Endothelial cell of umbilical vein (primary cell): ENCODE measurements around the gene WTAP. TPM values are rescaled to one million over a fixed set of nuclear protein-coding genes. Genes with fewer than 3 reads are reported as not detected.

Experiments used
- BruUV-seq: library from RNA; stranded (reverse); fragments of 400-500 nt; replicated peaks from 2 replicates; lab custom pipeline; 2021; lab: Mats Ljungman, UMichigan
- CTCF ChIA-PET: fragments of 300-600, 350-600 bp; sonication (Branson Sonifier 250); formaldehyde crosslinking; loops from one replicate; lab custom pipeline; 2021; ENCODE audit warnings: antibody characterized with exemption, inconsistent platforms; lab: Charles Lee
- POLR2A ChIA-PET: fragments of 300-600, 350-600 bp; sonication (Branson Sonifier 250); formaldehyde crosslinking; loops from one replicate; lab custom pipeline; 2021; ENCODE audit warnings: antibody characterized with exemption, inconsistent platforms; lab: Charles Lee
- DNase-seq: peaks from one replicate; pipeline ENCODE4 v3.0.0-alpha.2; 2011; ENCODE audit warnings: low read depth, low spot score
- FAIRE-seq: peaks from 2 replicates; lab custom pipeline; 2011; peaks lifted over from hg19 to GRCh38; lab: Jason Lieb, UNC
- H2AFZ ChIP-seq: 2 replicates; pipeline ENCODE4 v1.6.0; 2012; ENCODE audit warnings: low read depth, low read length, control low read depth, inconsistent platforms
- H3K27ac ChIP-seq: 2 replicates; pipeline ENCODE4 v1.5.1; 2011; ENCODE audit warnings: low read depth, mild to moderate bottlenecking, control low read depth, low read length, moderate library complexity; ENCODE audit not compliant: insufficient read depth
- H3K27me3 ChIP-seq, 2 experiments: 2 replicates each; pipeline versions ENCODE4 v1.6.0 to v1.6.1; 2011; ENCODE audit warnings: low read length in 2 of 2, mixed read lengths in 1 of 2; ENCODE audit not compliant: control insufficient read depth in 2 of 2, insufficient read depth in 2 of 2
- H3K36me3 ChIP-seq, 2 experiments: 2 replicates in 1 of 2; 3 replicates in 1 of 2; pipeline ENCODE4 v1.5.1; 2011; ENCODE audit warnings: low read length in 2 of 2, mild to moderate bottlenecking in 1 of 2, moderate library complexity in 1 of 2; ENCODE audit not compliant: control insufficient read depth in 2 of 2, insufficient read depth in 2 of 2; ENCODE audit errors: extremely low read depth in 1 of 2
- H3K4me1 ChIP-seq: 3 replicates; pipeline ENCODE4 v1.5.1; 2011; ENCODE audit warnings: mild to moderate bottlenecking, low read length; ENCODE audit not compliant: control insufficient read depth, insufficient read depth; ENCODE audit errors: extremely low read depth
- H3K4me2 ChIP-seq: 2 replicates; pipeline ENCODE4 v1.6.1; 2011; ENCODE audit warnings: low read length, control low read depth, mixed read lengths; ENCODE audit not compliant: insufficient read depth
- H3K4me3 ChIP-seq, 3 experiments: fragments of 200-600 bp in 1 of 3; sonication (generic), shearing (Covaris generic) in 1 of 3; replicated peaks in 1 of 3; 2 replicates each; pipeline ENCODE4 v1.5.1; 2011 to 2016; ENCODE audit warnings: control low read depth in 3 of 3, low read length in 3 of 3, mild to moderate bottlenecking in 2 of 3, inconsistent platforms in 1 of 3, low read depth in 1 of 3, moderate library complexity in 1 of 3; ENCODE audit not compliant: insufficient read depth in 1 of 3
- H3K79me2 ChIP-seq: 2 replicates; pipeline ENCODE4 v1.6.0; 2012; ENCODE audit warnings: low read length, inconsistent platforms; ENCODE audit not compliant: control insufficient read depth, insufficient read depth
- H3K9ac ChIP-seq: replicated peaks from 2 replicates; pipeline ENCODE3; 2011; ENCODE audit warnings: low read length, control low read depth; ENCODE audit not compliant: insufficient read depth; ENCODE audit errors: extremely low read depth
- H3K9me1 ChIP-seq: replicated peaks from 3 replicates; pipeline ENCODE4 v1.6.0; 2011; ENCODE audit warnings: mild to moderate bottlenecking, low read length; ENCODE audit not compliant: control insufficient read depth, insufficient read depth; ENCODE audit errors: extremely low read depth
- H3K9me3 ChIP-seq: replicated peaks from 2 replicates; pipeline ENCODE4 v1.5.1; 2012; ENCODE audit warnings: low read length, inconsistent platforms; ENCODE audit not compliant: control insufficient read depth, insufficient read depth
- H4K20me1 ChIP-seq: replicated peaks from 2 replicates; pipeline ENCODE3; 2011; ENCODE audit warnings: mild to moderate bottlenecking, low read length; ENCODE audit not compliant: control insufficient read depth, insufficient read depth; ENCODE audit errors: extremely low read depth
- EZH2 ChIP-seq: IDR thresholded peaks from 2 replicates; pipeline ENCODE4 v1.6.1; 2012; ENCODE audit warnings: borderline replicate concordance, low read depth, mild to moderate bottlenecking, moderate library complexity, low read length, inconsistent platforms; ENCODE audit not compliant: severe bottlenecking
- FOS ChIP-seq: IDR thresholded peaks from 2 replicates; pipeline ENCODE4 v1.6.1; 2011; ENCODE audit warnings: mild to moderate bottlenecking, low read length, moderate library complexity, borderline replicate concordance; ENCODE audit not compliant: insufficient read depth
- GATA2 ChIP-seq: IDR thresholded peaks from 2 replicates; pipeline ENCODE4 v1.7.0; 2011; ENCODE audit warnings: low read depth, mild to moderate bottlenecking, moderate library complexity, mixed read lengths, low read length; ENCODE audit not compliant: insufficient read length, insufficient read depth
- JUN ChIP-seq: IDR thresholded peaks from 2 replicates; pipeline ENCODE4 v1.6.1; 2011; ENCODE audit warnings: borderline replicate concordance, low read depth; ENCODE audit not compliant: insufficient read length, insufficient read depth
- MYC ChIP-seq: IDR thresholded peaks from one replicate; pipeline ENCODE4 v1.6.1; 2011; ENCODE audit warnings: mild to moderate bottlenecking, low read depth, low read length
- POLR2A ChIP-seq: IDR thresholded peaks from 2 replicates; pipeline ENCODE4 v1.6.1; 2012; ENCODE audit warnings: low read depth, mild to moderate bottlenecking, control low read depth, low read length
- POLR2AphosphoS5 ChIP-seq: IDR thresholded peaks from 2 replicates; pipeline ENCODE4 v1.6.1; 2012; ENCODE audit warnings: low read depth, mild to moderate bottlenecking, control low read depth, low read length, moderate library complexity; ENCODE audit not compliant: insufficient read depth
- dilution Hi-C: fragments of 300-500 bp; cut with MboI; formaldehyde crosslinking; loops from one replicate; pipeline ENCODE4 v1.15.0; 2019; ENCODE audit warnings: low sequenced_read_pairs; ENCODE audit not compliant: extremely low pct_ligation_motif_present
- intact Hi-C: fragments of 100-400 bp; cut with micrococcal nuclease; formaldehyde crosslinking; loops from one replicate; pipeline ENCODE4 v1.10.0; 2022
- polyA plus RNA-seq, 4 experiments: library from polyadenylated mRNA; depleted of rRNA in 3 of 4; stranded (reverse) in 3 of 4; unstranded in 1 of 4; fragments of >200 nt; gene quantifications; 2 replicates each; pipeline versions ENCODE4 v1.2.1 to v1.2.3, GENCODE V29; 2011 to 2012; ENCODE audit warnings: missing spikeins in 1 of 4
- total RNA-seq: library from RNA; stranded (reverse); gene quantifications from 2 replicates; pipeline ENCODE4 v1.2.3, GENCODE V29; 2021
- TF ChIP-seq, protein P1 (sequence below), 2 donors: IDR thresholded peaks; 1 replicate in 1 of 2; 2 replicates in 1 of 2; pipeline ENCODE4 v1.5.1; 2011; ENCODE audit warnings: low read length in 2 of 2, mild to moderate bottlenecking in 2 of 2, moderate library complexity in 2 of 2, control low read depth in 1 of 2, inconsistent platforms in 1 of 2, low read depth in 1 of 2; ENCODE audit not compliant: insufficient read depth in 1 of 2; ENCODE audit errors: extremely low read depth in 1 of 2
- TF ChIP-seq, protein P2 (sequence below): IDR thresholded peaks from 2 replicates; pipeline ENCODE4 v1.6.1; 2011; ENCODE audit not compliant: insufficient read depth, insufficient read length

Gene WTAP
- total and polyA plus RNA-seq, 2 donors (not counting 3 experiments of a cell fraction or from before 2014, with no cell fraction given): 21.7 to 81.6 TPM

DNA sequence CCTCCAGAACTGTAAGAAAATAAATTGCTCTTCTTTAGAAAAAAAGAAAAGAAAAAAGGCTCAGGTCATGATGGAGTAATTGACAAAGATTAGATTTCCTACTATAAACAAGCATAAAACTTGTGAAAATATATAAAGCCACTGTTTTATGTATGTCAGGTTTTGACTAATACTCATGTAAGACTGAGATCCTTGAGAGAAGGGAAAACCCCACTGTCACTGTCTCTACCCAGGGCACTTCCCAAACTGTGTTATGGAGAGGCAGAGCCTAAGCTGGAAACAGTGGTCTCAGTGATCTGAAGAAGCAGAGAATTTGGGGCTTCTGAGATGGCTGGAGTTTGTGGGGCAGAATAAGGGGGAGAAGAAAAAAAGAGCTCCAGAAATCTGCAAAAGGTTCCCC lies 42.2 kb downstream of the WTAP start:
- no peak for FAIRE-seq
- no peaks in the 10 kb centered on the region for H3K9me3 ChIP-seq
- H3K4me2 ChIP-seq: no peak overlapping the region
- H3K27ac ChIP-seq: no peak overlapping the region
- no peak overlapping the region for H3K4me3 ChIP-seq
- no peaks in the 10 kb centered on the region for H3K4me1 ChIP-seq
- H4K20me1 ChIP-seq: no peaks in the 10 kb centered on the region
- POLR2A ChIA-PET: no interaction called here
- H3K27me3 ChIP-seq: no peaks in the 10 kb centered on the region
- BruUV-seq: no TSS peak
- peaks cover 13 to 14% of the 10 kb centered on the region in 2 experiments for H3K36me3 ChIP-seq
- no peaks in the 10 kb centered on the region for H3K9me1 ChIP-seq
- CTCF ChIA-PET: interaction anchor here (0.9 kb wide), 1 partner anchor 78 kb away, joined by 3 read pairs; no protein-coding TSS in a partner anchor
- intact Hi-C loops: loop anchor here (2.0 kb wide), 1 partner anchor 13 kb away; no protein-coding TSS in a partner anchor
- no peak for DNase-seq
- TF ChIP-seq POLR2AphosphoS5: no peak
- TF ChIP-seq FOS: no peak
- TF ChIP-seq GATA2: no peak
- TF ChIP-seq JUN: no peak
- no peak for TF ChIP-seq MYC
- TF ChIP-seq EZH2: no peak
- TF ChIP-seq, protein P1, sequence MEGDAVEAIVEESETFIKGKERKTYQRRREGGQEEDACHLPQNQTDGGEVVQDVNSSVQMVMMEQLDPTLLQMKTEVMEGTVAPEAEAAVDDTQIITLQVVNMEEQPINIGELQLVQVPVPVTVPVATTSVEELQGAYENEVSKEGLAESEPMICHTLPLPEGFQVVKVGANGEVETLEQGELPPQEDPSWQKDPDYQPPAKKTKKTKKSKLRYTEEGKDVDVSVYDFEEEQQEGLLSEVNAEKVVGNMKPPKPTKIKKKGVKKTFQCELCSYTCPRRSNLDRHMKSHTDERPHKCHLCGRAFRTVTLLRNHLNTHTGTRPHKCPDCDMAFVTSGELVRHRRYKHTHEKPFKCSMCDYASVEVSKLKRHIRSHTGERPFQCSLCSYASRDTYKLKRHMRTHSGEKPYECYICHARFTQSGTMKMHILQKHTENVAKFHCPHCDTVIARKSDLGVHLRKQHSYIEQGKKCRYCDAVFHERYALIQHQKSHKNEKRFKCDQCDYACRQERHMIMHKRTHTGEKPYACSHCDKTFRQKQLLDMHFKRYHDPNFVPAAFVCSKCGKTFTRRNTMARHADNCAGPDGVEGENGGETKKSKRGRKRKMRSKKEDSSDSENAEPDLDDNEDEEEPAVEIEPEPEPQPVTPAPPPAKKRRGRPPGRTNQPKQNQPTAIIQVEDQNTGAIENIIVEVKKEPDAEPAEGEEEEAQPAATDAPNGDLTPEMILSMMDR (IDR thresholded peaks at IDR 0.05; ENCODE audit: extremely low read depth in 1 of 2, insufficient read depth in 1 of 2, low read depth in 1 of 2, low read length in 2 of 2): no peak
- TF ChIP-seq POLR2A: no peak
- TF ChIP-seq, protein P2, sequence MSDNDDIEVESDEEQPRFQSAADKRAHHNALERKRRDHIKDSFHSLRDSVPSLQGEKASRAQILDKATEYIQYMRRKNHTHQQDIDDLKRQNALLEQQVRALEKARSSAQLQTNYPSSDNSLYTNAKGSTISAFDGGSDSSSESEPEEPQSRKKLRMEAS: no peak
- no peak overlapping the region for H2AFZ ChIP-seq
- H3K9ac ChIP-seq: no peak overlapping the region
- H3K79me2 ChIP-seq: peaks cover 5% of the 10 kb centered on the region
- dilution Hi-C loops: no loop called here
